HepG2 (cell line): ENCODE data around the gene UCK2. TPM values are rescaled to one million over a fixed set of nuclear protein-coding genes. Genes with fewer than 3 reads are reported as not detected.

Source experiments
- HOXA7 ChIP-seq: sonication (generic); formaldehyde crosslinking; IDR thresholded peaks from 2 replicates; pipeline ENCODE4 v1.8.1; 2022; ENCODE audit warnings: mild to moderate bottlenecking, missing genetic modification reagents, moderate library complexity
- MAFK ChIP-seq, 2 experiments: IDR thresholded peaks in 1 of 2; conservative IDR thresholded peaks in 1 of 2; 2 replicates each; pipeline ENCODE4 v1.6.1; 2011; ENCODE audit warnings: improper control_type of control experiment in 2 of 2, low read length in 2 of 2
- MTA1 ChIP-seq: sonication (generic); formaldehyde crosslinking; IDR thresholded peaks from 2 replicates; pipeline ENCODE4 v1.4.0; 2020; ENCODE audit warnings: missing genetic modification reagents, mild to moderate bottlenecking, borderline replicate concordance
- SKI ChIP-seq: fragments of 450-650 bp; IDR thresholded peaks from one replicate; pipeline ENCODE4 v1.6.1; 2018; ENCODE audit warnings: mild to moderate bottlenecking; ENCODE audit not compliant: partially characterized antibody
- SP4 ChIP-seq: sonication (generic); formaldehyde crosslinking; IDR thresholded peaks from 2 replicates; pipeline ENCODE4 v1.8.1; 2023; ENCODE audit warnings: mild to moderate bottlenecking, missing genetic modification reagents
- TSC22D2 ChIP-seq: sonication (generic); formaldehyde crosslinking; IDR thresholded peaks from 2 replicates; pipeline ENCODE4 v1.5.1; 2020; ENCODE audit warnings: missing genetic modification reagents, mild to moderate bottlenecking, borderline replicate concordance
- ZBTB8A ChIP-seq: sonication (generic); formaldehyde crosslinking; IDR thresholded peaks from 2 replicates; pipeline ENCODE4 v1.4.0; 2020; ENCODE audit warnings: mild to moderate bottlenecking, low read depth, missing genetic modification reagents, borderline replicate concordance
- ZFP37 ChIP-seq: sonication (generic); formaldehyde crosslinking; IDR thresholded peaks from 2 replicates; pipeline ENCODE4 v1.4.0; 2020; ENCODE audit warnings: missing genetic modification reagents, borderline replicate concordance
- ZNF230 ChIP-seq: sonication (generic); formaldehyde crosslinking; IDR thresholded peaks from 2 replicates; pipeline ENCODE4 v1.4.0; 2020; ENCODE audit warnings: mild to moderate bottlenecking, missing genetic modification reagents
- ZNF629 ChIP-seq: sonication (generic); formaldehyde crosslinking; conservative IDR thresholded peaks from 2 replicates; pipeline ENCODE4 v1.5.0; 2020; ENCODE audit warnings: missing genetic modification reagents
- ZNF775 ChIP-seq: sonication (generic); formaldehyde crosslinking; IDR thresholded peaks from 2 replicates; pipeline ENCODE4 v1.4.0; 2020; ENCODE audit warnings: missing genetic modification reagents, mild to moderate bottlenecking, moderate library complexity, borderline replicate concordance
- polyA plus RNA-seq, 8 experiments: library from polyadenylated mRNA; depleted of rRNA in 3 of 8; stranded (reverse) in 7 of 8; unstranded in 1 of 8; fragments of >200 nt; fragmentation: Illumina TruSeq in 4 of 8; extraction: Trizol in 4 of 8; gene quantifications; 2 replicates each; pipeline versions ENCODE4 v1.2.1 to v1.2.3, GENCODE V29; 2011 to 2016; ENCODE audit warnings: low read depth in 4 of 8, missing spikeins in 1 of 8, mixed read lengths in 1 of 8; ENCODE audit not compliant: insufficient read depth in 1 of 8
- total RNA-seq, 5 experiments: library from RNA; depleted of rRNA; stranded (reverse); fragments of >200 nt; fragmentation: Illumina TruSeq; extraction: Trizol; gene quantifications; 2 replicates each; pipeline ENCODE4 v1.2.3, GENCODE V29; 2016; ENCODE audit warnings: low read depth in 1 of 5
- TF ChIP-seq, protein P1 (sequence below): sonication (generic); formaldehyde crosslinking; IDR thresholded peaks from 2 replicates; pipeline ENCODE4 v1.5.1; 2020; ENCODE audit warnings: missing genetic modification reagents, mild to moderate bottlenecking, borderline replicate concordance
- TF ChIP-seq, protein P2 (sequence below): sonication (generic); formaldehyde crosslinking; IDR thresholded peaks from 2 replicates; pipeline ENCODE4 v1.4.0; 2020; ENCODE audit warnings: missing genetic modification reagents
- TF ChIP-seq, protein P3 (sequence below): sonication (generic); formaldehyde crosslinking; IDR thresholded peaks from 2 replicates; pipeline ENCODE4 v1.5.0; 2020; ENCODE audit warnings: mild to moderate bottlenecking, missing genetic modification reagents, borderline replicate concordance
- TF ChIP-seq, protein P4 (sequence below): IDR thresholded peaks from 2 replicates; pipeline ENCODE4 v1.6.1; 2018; ENCODE audit warnings: missing genetic modification reagents, mild to moderate bottlenecking, missing compliant biosample characterization
- TF ChIP-seq, protein P5 (sequence below): sonication (generic); formaldehyde crosslinking; IDR thresholded peaks from 2 replicates; pipeline ENCODE4 v1.9.0; 2021; ENCODE audit warnings: mild to moderate bottlenecking, missing genetic modification reagents

Gene UCK2
- total and polyA plus RNA-seq, 2 of the 13 experiments (the other 11 are each of a cell fraction or from before 2014, with no cell fraction given): 64.3 to 78.0 TPM

DNA sequence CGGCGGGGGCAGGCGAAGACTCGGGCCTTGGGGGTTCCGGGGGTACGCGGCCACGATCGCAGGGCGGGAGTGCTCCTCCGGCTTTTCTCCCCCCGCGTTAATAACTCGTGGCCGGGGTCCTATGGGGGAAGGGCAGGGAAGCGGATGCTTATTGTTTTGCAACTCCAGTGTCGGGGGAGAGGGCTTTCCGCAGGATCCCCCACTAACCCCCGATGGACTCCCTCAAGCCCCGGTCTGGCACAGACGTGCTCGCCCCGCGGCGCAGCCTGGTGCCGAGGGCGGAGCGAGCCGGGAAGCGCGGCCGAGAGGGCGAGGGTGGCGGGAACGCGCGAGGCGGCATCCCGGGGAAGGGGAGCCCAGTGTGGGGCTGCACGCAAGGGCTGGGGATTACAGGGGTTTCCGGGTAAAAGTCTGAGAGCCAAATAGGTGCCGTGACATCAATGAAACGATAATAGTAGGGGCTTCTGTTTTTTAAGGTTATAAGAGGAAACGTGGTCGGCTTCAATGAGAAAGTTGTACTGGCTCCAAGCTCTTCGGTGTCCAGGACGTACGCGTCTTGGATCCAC lies 772 bp downstream of the UCK2 start (continued):
- TF ChIP-seq ZBTB8A (CRISPR knock-in tag) (no peak), MAFK (conservative IDR thresholded peaks at IDR 0.05 in 1 of 2, IDR thresholded peaks at IDR 0.05 in 1 of 2; ENCODE audit: low read length in 2 of 2) (no peak), TSC22D2 (CRISPR knock-in tag) (no peak), ZNF629 (no peak), SP4 (CRISPR knock-in tag) (no peak), HOXA7 (CRISPR knock-in tag) (no peak), ZNF230 (CRISPR knock-in tag) (no peak), SKI (no peak), MTA1 (CRISPR knock-in tag) (no peak), ZNF775 (CRISPR knock-in tag) (no peak), ZFP37 (no peak)
- TF ChIP-seq, protein P1, sequence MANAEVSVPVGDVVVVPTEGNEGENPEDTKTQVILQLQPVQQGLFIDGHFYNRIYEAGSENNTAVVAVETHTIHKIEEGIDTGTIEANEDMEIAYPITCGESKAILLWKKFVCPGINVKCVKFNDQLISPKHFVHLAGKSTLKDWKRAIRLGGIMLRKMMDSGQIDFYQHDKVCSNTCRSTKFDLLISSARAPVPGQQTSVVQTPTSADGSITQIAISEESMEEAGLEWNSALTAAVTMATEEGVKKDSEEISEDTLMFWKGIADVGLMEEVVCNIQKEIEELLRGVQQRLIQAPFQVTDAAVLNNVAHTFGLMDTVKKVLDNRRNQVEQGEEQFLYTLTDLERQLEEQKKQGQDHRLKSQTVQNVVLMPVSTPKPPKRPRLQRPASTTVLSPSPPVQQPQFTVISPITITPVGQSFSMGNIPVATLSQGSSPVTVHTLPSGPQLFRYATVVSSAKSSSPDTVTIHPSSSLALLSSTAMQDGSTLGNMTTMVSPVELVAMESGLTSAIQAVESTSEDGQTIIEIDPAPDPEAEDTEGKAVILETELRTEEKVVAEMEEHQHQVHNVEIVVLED (CRISPR knock-in tag): no peak
- TF ChIP-seq, protein P2, sequence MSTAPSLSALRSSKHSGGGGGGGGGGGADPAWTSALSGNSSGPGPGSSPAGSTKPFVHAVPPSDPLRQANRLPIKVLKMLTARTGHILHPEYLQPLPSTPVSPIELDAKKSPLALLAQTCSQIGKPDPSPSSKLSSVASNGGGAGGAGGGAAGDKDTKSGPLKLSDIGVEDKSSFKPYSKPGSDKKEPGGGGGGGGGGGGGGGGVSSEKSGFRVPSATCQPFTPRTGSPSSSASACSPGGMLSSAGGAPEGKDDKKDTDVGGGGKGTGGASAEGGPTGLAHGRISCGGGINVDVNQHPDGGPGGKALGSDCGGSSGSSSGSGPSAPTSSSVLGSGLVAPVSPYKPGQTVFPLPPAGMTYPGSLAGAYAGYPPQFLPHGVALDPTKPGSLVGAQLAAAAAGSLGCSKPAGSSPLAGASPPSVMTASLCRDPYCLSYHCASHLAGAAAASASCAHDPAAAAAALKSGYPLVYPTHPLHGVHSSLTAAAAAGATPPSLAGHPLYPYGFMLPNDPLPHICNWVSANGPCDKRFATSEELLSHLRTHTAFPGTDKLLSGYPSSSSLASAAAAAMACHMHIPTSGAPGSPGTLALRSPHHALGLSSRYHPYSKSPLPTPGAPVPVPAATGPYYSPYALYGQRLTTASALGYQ (CRISPR knock-in tag): no peak
- TF ChIP-seq, protein P3, sequence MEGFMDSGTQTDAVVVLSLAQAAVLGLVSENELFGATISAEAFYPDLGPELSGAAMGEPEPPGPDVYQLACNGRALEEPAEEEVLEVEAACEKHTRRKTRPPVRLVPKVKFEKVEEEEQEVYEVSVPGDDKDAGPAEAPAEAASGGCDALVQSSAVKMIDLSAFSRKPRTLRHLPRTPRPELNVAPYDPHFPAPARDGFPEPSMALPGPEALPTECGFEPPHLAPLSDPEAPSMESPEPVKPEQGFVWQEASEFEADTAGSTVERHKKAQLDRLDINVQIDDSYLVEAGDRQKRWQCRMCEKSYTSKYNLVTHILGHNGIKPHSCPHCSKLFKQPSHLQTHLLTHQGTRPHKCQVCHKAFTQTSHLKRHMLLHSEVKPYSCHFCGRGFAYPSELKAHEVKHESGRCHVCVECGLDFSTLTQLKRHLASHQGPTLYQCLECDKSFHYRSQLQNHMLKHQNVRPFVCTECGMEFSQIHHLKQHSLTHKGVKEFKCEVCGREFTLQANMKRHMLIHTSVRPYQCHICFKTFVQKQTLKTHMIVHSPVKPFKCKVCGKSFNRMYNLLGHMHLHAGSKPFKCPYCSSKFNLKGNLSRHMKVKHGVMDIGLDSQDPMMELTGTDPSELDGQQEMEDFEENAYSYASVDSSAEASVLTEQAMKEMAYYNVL (CRISPR knock-in tag): no peak
- TF ChIP-seq, protein P4, sequence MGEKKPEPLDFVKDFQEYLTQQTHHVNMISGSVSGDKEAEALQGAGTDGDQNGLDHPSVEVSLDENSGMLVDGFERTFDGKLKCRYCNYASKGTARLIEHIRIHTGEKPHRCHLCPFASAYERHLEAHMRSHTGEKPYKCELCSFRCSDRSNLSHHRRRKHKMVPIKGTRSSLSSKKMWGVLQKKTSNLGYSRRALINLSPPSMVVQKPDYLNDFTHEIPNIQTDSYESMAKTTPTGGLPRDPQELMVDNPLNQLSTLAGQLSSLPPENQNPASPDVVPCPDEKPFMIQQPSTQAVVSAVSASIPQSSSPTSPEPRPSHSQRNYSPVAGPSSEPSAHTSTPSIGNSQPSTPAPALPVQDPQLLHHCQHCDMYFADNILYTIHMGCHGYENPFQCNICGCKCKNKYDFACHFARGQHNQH (CRISPR knock-in tag): no peak
- TF ChIP-seq, protein P5, sequence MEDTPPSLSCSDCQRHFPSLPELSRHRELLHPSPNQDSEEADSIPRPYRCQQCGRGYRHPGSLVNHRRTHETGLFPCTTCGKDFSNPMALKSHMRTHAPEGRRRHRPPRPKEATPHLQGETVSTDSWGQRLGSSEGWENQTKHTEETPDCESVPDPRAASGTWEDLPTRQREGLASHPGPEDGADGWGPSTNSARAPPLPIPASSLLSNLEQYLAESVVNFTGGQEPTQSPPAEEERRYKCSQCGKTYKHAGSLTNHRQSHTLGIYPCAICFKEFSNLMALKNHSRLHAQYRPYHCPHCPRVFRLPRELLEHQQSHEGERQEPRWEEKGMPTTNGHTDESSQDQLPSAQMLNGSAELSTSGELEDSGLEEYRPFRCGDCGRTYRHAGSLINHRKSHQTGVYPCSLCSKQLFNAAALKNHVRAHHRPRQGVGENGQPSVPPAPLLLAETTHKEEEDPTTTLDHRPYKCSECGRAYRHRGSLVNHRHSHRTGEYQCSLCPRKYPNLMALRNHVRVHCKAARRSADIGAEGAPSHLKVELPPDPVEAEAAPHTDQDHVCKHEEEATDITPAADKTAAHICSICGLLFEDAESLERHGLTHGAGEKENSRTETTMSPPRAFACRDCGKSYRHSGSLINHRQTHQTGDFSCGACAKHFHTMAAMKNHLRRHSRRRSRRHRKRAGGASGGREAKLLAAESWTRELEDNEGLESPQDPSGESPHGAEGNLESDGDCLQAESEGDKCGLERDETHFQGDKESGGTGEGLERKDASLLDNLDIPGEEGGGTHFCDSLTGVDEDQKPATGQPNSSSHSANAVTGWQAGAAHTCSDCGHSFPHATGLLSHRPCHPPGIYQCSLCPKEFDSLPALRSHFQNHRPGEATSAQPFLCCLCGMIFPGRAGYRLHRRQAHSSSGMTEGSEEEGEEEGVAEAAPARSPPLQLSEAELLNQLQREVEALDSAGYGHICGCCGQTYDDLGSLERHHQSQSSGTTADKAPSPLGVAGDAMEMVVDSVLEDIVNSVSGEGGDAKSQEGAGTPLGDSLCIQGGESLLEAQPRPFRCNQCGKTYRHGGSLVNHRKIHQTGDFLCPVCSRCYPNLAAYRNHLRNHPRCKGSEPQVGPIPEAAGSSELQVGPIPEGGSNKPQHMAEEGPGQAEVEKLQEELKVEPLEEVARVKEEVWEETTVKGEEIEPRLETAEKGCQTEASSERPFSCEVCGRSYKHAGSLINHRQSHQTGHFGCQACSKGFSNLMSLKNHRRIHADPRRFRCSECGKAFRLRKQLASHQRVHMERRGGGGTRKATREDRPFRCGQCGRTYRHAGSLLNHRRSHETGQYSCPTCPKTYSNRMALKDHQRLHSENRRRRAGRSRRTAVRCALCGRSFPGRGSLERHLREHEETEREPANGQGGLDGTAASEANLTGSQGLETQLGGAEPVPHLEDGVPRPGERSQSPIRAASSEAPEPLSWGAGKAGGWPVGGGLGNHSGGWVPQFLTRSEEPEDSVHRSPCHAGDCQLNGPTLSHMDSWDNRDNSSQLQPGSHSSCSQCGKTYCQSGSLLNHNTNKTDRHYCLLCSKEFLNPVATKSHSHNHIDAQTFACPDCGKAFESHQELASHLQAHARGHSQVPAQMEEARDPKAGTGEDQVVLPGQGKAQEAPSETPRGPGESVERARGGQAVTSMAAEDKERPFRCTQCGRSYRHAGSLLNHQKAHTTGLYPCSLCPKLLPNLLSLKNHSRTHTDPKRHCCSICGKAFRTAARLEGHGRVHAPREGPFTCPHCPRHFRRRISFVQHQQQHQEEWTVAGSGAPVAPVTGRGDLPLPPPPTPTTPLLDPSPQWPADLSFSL (CRISPR knock-in tag): no peak
